Measurements from ENCODE around the gene RIMS1.

DNA sequence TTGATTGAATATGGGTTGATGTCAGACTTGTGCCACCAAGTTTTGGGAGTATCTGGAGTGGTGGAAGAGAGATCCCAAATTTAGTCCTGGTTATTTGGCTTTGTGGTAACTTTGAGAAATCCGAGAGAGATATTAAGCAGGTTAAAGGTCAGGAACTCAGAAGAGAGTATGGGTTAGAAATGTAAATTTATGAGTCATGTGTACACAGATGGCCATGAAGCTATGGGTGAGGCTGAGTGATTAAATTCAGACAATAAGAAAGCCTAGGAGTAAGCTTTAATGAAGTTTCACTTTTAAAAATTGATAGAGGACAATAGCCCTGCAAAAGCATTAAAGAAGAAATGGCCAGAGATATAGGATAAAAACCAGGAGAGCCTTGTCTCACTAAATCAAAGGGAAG is 14.3 kb downstream of the RIMS1 start:
- TF ChIP-seq, protein P1, sequence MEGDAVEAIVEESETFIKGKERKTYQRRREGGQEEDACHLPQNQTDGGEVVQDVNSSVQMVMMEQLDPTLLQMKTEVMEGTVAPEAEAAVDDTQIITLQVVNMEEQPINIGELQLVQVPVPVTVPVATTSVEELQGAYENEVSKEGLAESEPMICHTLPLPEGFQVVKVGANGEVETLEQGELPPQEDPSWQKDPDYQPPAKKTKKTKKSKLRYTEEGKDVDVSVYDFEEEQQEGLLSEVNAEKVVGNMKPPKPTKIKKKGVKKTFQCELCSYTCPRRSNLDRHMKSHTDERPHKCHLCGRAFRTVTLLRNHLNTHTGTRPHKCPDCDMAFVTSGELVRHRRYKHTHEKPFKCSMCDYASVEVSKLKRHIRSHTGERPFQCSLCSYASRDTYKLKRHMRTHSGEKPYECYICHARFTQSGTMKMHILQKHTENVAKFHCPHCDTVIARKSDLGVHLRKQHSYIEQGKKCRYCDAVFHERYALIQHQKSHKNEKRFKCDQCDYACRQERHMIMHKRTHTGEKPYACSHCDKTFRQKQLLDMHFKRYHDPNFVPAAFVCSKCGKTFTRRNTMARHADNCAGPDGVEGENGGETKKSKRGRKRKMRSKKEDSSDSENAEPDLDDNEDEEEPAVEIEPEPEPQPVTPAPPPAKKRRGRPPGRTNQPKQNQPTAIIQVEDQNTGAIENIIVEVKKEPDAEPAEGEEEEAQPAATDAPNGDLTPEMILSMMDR (IDR thresholded peaks at IDR 0.05; ENCODE audit: low read length), result no peak
- TF ChIP-seq EZH2 (optimal IDR thresholded peaks at IDR 0.05; ENCODE audit: low read depth, low read length) (no peak), EZH2phosphoT487 (IDR thresholded peaks at IDR 0.05; ENCODE audit: low read length) (no peak)
